GM18870 (cell line): ENCODE results near the gene NTN4.
"Not testable (repeated sequence)": the region's sequence is repeated elsewhere in the genome, so short reads cannot be mapped to it uniquely, and the experiment has no call there.

ENCODE experiments used
- ATAC-seq: cut with Tn5 transposase; IDR thresholded peaks from one replicate; pipeline ENCODE4 v1.9.1; 2021; ENCODE audit warnings: moderate library complexity; ENCODE audit not compliant: unreplicated experiment

Gene NTN4

GRCh38 chr12:95715177-95715576 is 75.4 kb downstream of the NTN4 start:
- ATAC-seq: no peak

DNA sequence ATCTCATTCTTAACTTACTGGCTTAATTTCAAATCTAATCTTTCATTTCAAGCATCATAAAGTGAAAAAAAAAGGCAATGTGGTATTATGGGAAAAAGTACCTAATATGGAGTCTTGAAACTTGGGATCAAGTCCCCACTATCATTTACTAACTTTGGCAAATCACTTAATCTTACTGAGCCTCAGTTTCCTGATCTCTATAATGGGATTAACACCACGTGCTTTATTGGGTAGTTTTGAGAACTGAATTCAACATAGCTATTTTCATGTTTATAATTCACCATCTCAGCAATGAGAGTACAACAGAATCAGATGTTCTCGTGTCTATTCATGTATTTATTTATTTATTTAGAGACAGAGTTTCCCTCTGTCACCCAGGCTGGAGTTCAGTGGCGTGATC is 78.3 kb downstream of the NTN4 start:
- ATAC-seq: no peak

GRCh38 chr12:95710386-95710785 is 80.2 kb downstream of the NTN4 start:
- ATAC-seq: no peak

- no peak for ATAC-seq
Measured at GRCh38 chr12:95709152-95709551, 81.4 kb downstream of the NTN4 start.

DNA sequence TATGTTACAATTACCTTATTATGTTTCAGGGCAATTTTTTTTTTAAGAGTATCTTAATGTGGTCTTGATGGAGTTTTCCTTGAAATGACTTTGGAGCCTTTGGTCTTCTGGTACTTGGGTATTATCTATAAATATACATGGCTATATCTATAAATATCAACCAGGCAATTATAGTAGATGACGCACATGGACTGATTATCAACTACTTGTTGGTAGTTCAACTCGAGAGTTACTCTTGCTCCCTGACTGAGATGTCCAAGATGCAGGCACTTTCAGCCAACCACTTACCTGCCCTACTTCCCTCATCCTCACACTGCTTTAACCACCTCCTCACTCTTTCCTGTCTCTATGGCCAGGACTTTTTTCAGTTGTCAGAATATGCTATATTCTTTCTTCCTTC is 85.4 kb downstream of the NTN4 start:
- no peak for ATAC-seq

GRCh38 chr12:95703986-95704385 is 86.6 kb downstream of the NTN4 start:
- no peak for ATAC-seq

GRCh38 chr12:95701722-95702418 is 88.7 kb downstream of the NTN4 start:
- no peak for ATAC-seq

DNA sequence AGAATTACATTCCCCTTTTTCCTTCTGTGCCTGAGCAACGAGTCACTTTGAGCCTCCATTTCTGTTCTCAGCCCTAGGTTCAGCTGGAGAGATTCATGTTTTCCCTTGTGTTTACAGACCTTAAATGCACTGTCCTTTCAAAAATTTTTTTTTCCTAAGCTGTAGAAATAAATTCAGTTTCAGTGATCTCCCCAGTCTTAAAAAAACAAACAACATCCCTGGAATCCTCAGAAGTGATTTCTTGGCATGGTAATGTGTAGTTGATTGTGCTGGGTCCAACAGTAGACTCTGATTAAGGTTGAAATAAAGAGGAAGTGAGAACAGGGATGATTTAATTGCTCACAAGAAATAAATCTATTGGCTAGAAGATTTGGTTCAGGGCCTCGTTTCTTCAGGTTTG is 89.3 kb downstream of the NTN4 start:
- no peak for ATAC-seq

- peak; percentile 96 for ATAC-seq
Measured at GRCh38 chr12:95700316-95700785, 90.2 kb downstream of the NTN4 start.

GRCh38 chr12:95699579-95699978 is 91.0 kb downstream of the NTN4 start:
- no peak for ATAC-seq

DNA sequence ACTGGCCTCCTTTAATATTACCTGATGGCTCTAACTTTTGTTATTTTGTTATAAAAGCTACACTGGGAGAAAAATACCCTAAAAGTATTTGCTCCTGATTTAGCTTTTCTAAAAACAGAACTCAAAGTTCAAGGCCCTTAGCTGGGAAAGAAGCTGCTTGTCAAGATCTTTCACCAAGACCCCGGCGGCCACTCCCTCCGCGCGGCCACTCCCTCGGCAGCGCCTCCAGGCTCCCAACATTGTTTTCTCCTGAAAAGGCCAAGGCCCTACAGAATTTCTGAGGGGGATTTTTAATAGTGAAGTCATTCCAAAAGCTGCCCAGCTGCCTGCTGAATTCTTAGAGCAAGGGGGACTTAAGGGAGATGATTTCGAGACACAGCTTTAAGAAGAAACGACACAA is 96.4 kb downstream of the NTN4 start:
- ATAC-seq: no peak

DNA sequence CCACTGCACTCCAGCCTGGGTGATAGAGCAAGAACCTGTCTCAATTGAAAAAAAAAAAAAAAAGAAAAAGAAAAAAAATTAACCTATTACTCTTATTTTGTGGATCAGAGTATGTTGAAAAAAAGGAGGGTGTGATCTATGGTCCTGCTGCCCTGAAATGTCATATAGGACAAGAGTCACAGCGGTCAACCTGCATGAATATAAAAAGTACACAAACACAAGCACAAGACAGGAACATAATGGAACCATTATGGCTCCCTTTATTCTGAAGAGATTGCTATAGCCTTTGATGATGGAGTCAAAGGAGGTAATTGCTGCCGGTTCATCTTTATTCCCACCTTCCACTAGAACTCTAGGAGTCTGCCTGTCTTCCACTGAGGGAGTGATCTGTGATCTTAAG is 96.9 kb downstream of the NTN4 start:
- ATAC-seq: no peak

GRCh38 chr12:95690861-95691635 is 99.5 kb downstream of the NTN4 start:
- no peak for ATAC-seq

- no peak for ATAC-seq
Measured at GRCh38 chr12:95687937-95688336, 102.6 kb downstream of the NTN4 start.

DNA sequence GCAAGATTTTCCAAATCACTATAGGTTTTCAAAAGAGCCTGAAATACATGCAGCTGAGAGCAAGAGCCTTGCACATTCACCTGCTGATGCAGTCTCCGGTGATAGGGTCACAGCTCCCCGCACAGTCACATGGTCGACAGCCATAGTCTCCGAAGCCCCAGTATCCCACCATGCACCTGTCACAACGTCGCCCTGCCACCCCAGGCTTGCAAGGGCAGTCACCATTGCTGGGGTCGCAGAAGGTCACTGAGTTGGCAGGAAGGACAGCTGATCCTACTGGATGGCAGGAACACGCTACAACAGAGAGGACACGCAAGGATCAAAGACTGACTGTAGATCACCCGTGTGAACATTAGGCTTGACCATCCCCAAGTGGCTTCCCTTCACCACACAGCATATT is 107.1 kb downstream of the NTN4 start:
- ATAC-seq: no peak

DNA sequence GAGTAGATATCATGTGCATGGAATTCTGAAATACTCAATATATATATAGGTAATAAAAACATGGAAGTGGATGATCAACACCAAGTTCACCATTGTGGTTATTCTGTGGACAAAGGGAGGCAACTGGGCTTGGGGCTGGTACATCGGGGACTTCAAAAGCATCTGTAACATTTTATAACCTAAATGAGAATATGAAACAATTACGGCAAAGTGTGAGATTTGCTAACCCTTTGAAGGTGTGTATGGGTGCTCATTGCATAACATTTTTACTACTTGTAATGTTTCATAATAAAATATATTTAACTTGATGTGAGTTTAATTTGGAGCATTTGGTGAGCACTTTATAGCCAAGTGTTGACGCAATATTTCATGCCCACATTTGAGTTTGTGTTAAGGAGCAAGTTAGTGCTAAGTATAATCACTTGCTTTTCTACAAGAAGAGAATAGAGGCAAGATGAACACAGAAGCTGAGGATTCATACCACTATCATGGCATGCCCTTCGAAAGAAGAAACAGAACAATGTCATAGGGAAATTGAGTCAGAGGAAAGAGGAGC is 109.3 kb downstream of the NTN4 start:
- no peak for ATAC-seq

- no peak for ATAC-seq
Measured at GRCh38 chr12:95678684-95679083, 111.9 kb downstream of the NTN4 start.

DNA sequence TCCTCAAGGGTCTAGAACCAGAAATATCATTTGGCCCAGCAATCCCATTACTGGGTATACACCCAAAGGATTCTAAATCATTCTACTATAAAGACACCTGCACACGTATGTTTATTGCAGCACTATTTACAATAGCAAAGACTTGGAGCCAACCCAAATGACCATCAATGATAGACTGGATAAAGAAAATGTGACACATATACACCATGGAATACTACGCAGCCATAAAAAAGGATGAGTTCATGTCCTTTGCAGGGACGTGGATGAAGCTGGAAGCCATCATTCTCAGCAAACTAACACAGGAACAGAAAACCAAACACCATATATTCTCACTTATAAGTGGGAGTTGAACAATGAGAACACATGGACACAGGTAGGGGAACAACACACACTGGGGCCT is 112.8 kb downstream of the NTN4 start:
- not testable (repeated sequence) for ATAC-seq

- ATAC-seq: no peak
Measured at GRCh38 chr12:95674631-95675030, 115.9 kb downstream of the NTN4 start.

- ATAC-seq: no peak
Measured at GRCh38 chr12:95674163-95674562, 116.4 kb downstream of the NTN4 start.

DNA sequence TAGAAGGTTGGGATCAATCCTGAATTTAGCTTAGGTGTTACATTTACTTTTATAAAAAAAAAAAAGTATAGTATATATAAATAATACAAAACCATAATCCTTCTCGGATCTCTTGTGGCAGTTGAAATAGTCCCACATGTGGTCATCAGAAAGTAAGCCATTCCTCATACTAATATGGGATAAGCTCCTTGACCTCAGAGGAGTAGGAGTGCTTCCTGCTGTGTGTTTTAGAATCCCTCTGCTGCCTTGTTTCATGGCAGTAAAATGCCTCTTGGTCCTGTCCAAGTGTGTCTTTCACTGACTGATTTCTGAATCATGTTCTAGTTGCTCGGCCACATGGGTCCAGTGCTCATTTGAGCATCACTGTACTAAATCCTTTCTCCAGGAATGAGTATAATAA is 117.0 kb downstream of the NTN4 start:
- no peak for ATAC-seq

- ATAC-seq: no peak
Measured at GRCh38 chr12:95672166-95672565, 118.4 kb downstream of the NTN4 start.
